Fibroblast of skin of left quadriceps (primary cell): ENCODE results near the gene UNC13B.

Source experiments
- DNase-seq, 2 experiments: peaks; one replicate each; pipeline ENCODE4 v3.0.0-alpha.2; 2013; ENCODE audit warnings: low read depth in 2 of 2

The UNC13B gene

DNA sequence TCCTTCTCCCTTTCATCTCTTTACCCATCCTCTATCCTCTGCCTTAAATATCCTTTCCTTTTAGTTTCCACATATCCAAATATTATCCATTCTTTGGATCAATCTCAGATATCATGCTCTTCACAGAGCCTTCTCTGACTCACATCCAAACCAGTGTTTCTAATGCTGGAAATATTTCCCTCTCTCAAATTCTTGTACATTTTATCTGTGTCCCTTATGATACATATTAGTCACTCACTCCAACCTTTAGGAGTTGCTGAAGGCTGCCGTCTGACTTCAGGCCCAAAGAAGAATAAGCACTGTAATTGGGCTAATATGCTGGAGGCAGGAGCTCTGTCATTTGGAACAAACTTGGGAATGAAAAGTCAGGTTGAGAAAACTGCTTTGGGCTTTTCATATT lies 171.7 kb downstream of the UNC13B start:
- DNase-seq: peak; percentile 56 to 61

DNA sequence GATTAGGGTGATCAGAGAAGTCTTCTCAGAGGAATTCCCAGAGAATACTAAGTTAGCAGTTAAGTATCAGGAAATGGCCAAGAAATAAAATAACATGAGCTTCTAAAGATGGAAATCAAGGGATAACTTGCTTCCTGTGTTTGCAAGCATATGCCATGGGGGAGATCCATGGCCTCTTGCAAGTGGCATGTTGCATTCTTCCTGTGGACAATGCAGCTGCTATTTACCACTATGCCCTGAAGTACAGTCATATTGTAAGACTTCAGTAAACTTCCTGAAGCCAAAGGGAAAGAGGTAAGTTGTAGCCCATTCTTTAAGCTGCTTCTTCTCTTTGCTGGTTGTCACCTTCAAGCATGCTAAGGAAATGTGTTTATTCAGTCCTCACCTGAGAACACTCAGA lies 173.4 kb downstream of the UNC13B start:
- no peak for DNase-seq

DNA sequence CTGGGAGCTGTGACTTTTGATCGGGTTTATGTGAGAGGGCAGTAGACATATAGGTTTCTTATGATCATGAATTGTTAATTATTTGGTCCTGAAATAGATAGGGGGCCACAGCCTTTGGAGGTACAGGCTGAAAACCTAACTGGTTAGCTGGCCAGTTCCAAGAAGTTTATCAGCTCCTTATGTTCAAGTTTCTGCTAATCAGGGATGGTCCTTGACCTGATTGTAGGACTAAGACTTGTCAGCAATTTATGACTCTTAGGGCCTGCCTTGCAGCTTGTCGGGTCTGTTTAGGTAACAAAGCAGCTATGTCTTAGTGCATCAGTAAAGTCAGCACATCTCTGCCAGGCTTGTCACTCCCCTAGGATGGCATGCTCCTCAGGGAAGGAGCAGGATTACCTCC lies 176.3 kb downstream of the UNC13B start:
- no peak for DNase-seq

DNA sequence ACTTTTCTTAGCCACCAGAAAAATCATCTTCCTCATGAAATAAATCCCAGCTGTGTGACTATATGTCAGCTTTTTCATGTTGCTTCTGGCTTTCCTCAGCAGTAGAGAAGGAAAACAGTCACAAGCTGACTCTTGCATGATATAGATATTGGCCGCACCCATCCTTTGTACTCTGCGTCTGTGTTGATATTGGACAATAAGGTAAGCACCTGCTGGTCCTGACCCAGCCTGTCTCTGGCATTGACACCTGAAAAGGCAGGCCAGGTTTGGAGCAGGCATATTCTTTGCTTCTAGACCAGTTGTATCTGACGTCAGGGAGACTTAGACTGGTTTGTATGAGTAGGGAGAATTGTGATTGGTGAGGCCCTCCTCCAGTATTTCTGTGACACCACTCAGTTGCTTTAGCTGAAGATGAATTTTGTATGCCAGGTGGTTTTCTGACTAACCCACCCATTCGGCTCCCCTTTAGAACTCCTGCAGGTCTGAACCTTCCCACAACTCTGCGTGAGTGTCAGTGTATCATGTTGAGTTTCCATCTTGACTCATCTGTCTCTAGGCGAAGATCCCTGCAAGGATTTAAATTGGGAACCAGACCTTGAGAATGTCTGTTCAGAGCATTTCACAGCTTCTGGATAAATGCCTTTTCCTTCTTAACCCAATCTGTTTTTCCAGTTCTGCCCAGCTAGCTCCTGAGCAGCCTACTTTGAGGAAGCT lies 176.9 kb downstream of the UNC13B start:
- no peak for DNase-seq

DNA sequence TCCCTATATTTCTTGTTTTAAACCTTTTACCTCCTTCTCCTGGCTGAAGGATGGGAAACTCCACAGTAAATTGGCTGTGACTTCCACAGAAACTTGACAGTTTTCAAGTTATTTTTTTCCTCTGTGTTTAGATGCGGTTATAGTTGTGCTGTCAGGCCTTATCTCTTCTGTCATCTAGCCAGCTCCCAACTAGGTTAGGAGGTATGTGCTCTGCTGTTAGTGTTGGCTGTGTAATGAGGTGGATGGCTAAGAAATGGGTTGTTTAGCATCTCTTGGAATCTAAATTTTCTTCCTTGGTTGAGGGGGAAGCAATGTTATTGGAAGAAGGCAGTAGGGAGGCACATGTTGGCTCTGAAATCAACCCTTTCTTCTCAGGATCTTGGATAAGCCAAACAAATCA lies 178.2 kb downstream of the UNC13B start:
- DNase-seq: no peak

DNA sequence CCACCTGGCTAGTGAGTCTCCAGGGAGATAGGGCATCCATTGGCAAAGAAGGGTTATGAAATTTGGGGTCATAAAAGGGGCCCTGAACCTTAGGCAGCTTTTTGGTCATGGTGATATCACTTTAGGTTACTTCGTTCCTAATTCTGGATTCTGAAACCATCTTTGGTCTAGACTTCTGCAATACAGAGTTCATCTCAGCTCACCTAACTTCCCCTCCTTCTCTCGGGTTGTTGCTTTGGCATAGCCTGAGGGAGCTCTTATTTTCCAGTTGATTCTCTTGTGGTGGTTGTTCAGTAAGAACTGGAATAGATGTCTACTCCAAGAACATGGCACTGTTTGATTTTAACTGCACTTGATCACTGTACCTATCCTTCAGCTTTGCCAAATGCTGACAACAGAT lies 179.2 kb downstream of the UNC13B start:
- DNase-seq: no peak

DNA sequence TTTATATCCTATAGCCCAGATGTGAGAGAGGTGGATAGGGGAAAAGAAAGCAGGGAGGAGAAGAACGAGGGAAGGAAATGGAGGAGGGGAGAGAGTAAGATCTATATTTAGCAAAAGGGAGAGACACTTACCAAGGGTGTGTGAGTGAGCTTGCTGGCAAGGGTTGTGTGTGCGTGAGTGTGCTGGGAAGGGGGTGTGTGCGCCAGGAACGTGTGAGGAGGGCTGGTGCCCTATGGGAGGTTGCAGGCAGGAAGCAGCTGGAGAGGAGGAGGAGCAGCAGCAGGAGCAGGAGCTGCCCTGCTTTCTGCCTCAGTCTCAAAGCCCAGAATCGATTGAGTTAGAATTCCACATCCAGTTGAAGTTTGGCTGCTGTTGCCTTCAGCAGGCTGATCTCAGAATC lies 179.8 kb downstream of the UNC13B start:
- peak; percentile 57 to 60 for DNase-seq

DNA sequence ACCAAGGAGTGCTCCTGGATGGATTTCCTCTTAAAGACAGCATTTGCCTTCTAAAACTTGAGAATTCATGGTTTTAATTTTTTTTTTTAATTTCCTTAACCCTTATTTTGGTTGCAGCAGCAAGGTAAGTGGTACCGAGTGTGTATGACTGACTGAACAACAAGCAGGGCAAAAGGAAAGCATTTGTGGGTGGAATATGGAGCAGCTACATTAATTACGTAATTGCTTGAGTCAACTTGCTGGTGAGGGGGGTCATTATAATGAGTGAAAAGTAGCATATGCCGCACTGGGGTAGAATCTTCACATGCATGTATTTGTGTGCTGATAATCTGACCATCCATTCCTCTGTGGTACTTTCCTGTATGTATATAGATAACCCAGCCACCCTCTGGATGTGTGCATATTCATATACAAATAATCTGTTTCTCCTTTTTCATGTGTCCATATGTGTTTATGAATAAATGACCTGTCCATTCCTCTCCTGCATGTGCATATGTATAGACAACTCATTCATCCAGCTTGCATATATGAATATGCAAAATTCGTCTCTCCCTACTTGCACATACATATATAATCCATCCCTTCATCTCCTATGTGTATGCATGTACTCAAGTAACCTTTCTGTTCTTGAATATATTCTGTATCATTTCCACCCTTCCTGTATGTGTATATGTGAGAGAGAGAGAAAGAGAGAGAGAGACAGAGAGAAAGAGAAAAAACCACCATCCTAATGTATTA lies 180.6 kb downstream of the UNC13B start:
- DNase-seq: no peak

DNA sequence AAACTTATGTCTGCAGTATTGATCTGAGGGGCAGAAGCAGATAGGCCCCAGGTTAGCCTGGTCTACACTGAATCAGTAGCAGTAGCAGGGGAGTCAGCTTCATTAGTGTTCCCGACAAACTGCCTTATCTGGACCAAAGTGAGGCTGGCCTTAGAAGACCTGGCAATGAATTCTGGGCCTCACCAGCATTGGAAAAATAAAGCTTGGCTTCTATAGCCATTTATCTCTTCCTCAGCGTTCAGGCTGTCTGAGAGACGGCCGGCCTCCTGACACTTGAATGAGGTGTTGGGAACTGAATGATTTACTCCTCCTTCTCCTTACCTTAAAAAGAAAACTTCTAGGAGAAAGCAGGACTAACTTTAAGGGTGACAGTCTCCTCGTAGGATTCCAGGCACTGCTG lies 186.3 kb downstream of the UNC13B start:
- DNase-seq: no peak

DNA sequence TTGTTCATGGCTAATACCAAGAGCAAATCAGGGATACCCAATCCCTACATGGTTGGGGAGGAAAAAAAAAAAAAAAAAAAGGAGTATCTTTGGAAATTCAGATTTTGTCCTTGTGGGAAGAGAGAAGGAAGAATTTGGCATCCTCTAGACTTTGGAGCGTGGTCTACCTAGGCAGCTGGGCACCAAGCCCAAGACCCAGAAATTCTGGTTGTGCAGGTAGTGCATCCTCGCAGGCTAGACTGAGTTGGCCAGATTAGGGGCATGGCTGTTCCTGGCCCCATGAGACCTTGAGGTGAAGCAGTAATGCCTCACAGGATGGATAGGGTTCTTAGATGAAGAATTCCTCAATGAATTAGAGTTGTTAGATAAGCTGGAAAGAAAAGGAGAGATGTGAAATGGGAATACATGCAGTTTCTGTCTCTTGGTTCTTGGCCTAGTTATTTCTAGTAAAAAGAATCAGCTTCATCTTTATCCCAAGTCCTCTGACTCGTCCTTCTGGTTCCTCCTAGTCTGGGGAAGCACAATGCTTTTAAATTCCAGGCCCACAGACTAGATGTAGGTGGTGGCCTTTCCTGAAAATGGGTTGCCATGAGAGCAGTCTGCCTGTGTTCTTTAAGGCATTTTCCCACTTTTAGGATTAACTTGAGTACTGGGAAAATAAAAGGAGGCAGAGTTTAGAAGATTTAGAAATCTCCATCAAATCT lies 187.6 kb downstream of the UNC13B start:
- no peak for DNase-seq

DNA sequence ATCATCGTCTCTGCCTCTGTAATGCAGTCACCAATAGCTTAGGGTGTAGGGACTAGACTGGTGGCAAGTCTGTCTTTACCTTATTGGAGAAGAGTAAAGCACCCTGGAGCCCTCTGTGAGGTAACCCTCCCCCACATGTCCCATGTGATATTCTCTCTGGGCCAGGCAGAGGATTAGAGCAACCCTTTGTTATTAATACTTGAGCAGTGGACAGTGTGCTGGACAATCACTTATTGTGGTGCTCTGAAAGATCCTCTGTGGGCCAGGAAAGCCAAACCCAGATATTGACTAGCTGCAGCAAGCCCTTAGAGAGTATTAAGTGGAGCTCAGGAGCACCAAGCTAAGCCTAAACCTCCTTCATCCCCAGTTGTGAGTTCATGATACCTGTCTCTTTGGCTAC lies 188.4 kb downstream of the UNC13B start:
- DNase-seq: no peak

DNA sequence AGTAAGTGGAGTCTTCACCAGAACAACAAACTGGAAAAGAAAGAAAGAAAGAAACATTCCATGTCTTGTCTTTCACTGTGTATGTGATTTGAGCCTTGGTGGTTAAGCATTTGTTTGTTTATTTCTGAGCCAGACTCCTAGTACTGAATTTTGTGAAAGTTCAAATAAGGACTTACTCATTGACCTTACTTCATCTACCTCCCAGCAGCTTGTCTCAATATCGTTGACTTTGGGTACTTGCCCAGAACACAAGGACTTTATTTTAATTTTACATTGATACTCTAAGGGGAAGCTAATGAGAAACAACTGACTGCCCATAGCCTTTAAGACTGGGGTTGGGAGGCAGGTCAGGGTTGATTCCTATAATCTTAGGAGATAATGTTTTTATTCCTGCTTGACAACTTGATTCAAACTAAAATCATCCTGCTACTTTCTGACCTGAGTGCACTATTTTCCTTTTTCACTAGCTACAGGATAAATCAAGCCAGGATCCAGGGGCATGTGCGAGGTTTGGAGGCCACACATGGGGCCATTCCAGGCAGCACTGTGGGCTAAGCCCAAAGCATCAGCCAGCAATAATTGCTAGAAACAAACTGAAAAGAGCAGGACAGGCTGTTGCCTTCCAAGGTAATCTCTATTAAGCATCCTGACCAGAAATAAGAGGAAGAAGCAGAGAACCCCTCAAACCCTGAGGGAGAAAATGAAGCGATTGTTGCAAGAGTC lies 189.2 kb downstream of the UNC13B start:
- DNase-seq: peak; percentile 42 to 44

DNA sequence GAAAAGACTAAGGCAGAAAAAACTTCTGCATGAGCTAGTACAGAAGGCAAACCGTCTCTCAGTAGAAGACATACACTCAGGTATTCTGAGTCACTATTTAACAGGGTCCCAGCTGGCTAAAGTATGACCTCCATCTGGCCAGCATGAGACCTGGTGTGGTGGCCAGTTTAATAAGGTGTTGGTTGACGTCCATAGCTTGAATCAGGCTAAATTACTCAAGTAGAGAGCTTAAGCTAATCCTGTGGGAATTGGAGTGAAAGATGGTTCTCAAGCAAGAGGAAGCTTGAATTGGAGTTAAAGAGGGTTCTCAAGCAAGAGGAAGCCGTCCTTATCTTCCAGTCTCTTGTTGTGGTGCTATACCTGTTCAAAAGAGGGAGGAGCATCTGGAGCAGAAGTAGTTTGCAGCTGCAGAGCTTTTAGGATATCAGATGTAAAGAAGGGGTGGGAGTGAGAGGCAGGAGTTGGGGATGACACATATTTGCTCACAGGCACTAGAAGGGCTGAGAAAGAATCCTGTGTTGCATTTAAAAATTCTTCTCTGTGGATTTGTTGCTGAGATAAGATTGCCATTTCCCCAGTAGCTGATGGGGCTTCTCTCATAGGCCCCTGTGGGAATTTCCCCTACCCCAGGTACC lies 192.0 kb downstream of the UNC13B start:
- DNase-seq: no peak

DNA sequence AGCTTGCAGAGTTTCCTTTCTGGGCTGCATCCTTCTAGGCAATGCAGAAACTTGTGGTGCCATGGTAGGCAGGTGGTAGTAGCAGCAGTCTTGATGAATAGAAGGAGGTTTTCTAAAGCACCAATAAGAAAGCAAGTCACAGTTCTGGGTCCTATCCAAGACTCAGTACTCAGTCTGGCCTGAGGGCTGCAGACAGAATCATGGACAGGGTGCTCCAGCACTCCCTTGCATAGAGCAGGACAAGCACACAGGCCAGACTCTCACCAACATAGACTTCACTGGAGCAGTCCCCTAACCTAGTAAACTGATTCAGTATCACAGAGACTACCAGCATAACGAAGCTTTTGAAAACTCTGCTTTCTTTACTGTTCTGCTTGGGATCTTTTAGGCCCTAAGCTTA lies 194.1 kb downstream of the UNC13B start:
- DNase-seq: no peak

DNA sequence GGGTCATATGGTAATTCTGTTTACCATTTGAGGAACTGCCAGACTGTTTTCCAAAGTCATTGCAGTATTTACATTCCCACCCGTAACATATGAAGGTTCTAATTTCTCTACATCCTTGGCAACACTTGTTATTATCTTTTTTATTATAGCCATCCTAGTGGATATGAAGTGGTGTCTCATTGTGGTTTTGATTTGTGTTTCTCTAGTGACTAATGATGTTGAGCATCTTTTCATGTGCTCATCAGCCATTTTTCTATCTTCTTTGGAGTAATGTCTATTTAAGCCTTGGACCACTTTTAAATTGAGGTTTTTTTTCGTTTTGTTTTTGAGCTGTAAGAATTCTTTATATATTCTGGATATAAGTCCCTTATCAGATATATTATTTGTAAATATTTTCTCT lies 195.3 kb downstream of the UNC13B start:
- no peak for DNase-seq

DNA sequence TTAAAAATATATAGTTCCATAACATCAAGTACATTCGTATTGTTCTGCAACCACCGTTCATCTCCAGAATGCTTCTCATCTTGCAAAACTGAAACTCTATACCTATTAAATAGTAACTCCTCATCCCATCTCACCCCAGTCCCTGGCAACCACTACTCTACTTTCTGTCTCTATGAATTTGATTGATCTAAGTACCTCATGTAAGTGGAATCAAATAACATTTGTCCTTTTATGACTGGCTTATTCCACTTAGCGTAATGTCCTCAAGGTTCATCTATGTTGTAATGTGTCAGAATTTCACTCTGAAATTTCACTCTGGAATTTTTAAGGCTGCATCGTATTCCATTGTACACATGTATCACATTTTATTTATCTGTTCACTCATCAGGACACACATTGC lies 196.0 kb downstream of the UNC13B start:
- DNase-seq: no peak

DNA sequence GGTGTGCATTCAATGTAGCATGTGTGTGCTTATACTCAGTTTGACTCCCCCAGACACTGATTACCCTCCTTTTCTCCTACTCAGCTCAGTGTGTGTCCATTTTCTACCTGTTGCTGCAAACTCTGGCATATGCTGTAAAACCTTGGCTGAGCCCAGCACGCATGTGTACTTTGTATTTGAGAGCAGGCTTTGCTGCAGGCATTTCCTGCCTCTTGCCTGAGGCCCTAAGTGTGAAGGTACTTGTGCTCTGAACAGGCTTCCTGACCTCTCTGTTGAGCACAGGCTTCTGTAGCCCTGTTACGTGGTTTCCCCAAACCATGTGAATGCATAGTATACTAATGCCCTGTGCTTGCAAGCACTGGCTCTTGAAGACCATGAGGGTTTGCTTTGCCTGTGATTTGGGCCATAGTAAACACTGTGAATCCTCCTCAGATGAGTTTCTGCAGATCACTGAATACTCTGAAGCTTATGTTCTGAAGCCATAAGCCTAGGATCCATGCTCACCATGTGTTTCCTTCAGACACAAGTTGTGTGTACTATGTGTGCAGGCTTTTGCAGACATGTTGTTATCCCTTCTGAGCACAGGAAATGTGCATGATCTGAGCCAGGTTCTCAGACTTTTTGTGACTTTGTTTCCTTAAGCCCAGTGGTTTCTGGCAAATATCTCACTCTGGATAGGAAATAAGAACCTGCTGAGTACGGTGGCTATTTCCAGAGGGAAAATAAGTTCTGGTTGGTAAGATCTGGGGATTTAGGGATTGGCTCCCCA lies 203.2 kb downstream of the UNC13B start:
- no peak for DNase-seq

DNA sequence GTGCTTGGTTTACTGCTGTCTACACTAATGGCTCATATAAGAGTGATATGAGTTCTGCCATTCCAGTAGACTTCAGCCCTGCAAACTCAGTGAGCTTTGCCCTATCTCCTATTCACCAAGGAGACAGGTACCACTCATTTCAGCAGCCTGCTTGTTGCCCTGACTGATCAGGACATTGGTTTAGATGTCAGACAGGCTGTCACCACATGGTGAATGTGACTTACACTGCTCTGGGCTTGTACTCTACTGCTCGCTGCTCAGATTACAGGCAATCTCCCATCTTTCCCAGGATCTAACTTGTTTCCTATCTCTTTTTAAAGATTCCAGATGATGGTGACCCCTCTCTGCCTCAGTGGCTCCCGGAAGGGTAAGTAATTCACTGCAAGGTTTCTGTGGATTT lies 204.8 kb downstream of the UNC13B start:
- DNase-seq: no peak

DNA sequence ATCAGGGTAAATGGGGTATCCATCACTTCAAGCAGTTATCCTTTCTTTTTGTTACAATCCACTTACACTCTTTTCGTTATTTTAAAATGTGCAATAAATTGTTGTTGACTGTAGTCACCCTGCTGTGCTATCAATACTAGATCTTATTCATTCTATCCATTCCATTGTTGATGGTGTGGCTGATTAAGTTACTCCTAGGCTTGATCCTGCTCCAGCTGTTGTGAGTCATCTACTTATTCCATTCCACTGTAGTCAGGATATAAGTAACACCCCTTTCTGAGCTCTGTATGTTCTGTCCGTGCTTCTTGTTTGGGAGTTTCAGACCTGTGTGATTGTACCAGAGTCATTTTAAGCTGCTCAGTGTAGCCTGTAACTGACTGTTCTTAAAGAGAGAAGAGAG lies 205.6 kb downstream of the UNC13B start:
- peak; percentile 87 for DNase-seq

DNA sequence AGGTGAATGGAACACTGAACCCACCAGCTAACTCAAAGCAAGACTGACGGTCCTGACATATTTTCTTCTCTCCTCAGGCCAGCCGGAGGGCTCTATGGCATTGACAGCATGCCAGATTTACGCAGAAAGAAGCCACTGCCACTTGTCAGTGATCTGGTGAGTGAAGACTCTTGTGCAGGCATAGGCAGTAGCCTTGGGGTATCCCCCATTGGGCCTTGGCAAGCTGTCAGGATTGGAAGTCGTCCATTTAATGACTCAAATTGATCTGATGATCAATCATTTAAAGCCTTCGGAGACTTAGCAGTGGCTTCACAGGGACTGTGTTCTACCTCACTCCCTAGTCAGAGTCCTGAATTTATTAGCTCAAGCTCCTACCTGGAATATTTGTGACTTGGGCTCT lies 208.4 kb downstream of the UNC13B start:
- DNase-seq: no peak

DNA sequence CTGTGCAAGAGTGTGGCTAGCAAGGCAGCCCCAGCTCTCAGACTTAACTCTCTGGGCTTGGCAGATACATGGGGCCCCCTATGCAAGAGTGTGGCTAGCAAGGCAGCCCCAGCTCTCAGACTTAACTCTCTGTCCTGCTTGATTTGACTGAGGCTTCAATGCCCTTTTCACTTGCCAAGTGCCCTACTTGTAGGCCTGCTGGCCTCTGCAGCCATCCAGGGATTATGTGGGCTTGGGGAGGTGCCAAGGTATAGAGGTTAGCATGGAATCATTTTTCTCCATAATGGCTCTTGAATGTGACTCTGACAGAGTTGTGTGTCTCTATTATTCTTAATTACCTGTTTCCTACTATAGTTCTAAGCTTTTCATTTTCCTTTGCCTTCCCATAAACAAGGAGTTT lies 212.6 kb downstream of the UNC13B start:
- no peak for DNase-seq
